ENCODE measurements around the gene ZNF80.
"Not testable (repeated sequence)": the region's sequence is repeated elsewhere in the genome, so short reads cannot be mapped to it uniquely, and the experiment has no call there.

The ZNF80 gene

DNA sequence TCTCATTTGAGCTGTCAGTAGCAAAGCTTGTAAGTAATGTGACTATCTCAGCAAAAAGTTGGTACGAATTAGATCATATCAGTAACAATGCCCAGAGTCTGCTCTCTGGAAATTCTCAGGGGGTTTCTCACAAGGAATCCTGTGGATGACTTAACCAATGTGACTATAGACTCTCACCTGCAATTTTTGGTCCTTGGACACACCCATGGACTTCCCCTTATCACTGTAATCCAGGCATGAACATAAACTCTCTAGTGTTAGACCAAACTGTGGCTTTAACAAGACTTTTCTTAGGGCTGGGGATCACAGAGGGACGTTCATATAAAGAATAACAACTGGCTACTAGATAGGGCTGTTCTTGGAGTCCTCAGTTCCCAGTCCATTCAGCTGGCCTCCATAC is 3.9 kb upstream of the ZNF80 start:
- no peak for DNase-seq

DNA sequence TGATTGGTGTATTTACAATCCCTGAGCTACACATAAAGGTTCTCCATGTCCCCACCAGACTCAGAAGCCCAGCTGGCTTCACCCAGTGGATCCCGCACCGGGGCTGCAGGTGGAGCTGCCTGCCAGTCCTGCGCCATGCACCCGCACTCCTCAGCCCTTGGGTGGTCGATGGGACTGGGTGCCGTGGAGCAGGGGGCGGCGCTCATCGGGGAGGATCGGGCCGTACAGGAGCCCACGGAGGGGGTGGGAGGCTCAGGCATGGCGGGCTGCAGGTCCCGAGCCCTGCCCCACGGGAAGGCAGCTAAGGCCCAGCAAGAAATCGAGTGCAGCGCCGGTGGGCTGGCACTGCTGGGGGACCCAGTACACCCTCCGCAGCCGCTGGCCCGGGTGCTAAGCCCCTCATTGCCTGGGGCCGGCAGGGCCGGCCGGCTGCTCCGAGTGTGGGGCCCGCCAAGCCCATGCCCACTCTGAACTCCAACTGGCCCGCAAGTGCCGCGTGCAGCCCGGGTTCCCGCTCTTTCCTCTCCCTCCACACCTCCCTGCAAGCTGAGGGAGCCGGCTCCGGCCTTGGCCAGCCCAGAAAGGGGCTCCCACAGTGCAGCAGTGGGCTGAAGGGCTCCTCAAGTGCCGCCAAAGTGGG is 888 bp upstream of the ZNF80 start:
- not testable (repeated sequence) for H3K4me1 ChIP-seq (ENCODE audit: insufficient read depth, low read length); H3K4me3 ChIP-seq (ENCODE audit: low read depth in 1 of 2, low read length in 2 of 2); H3K79me2 ChIP-seq (ENCODE audit: insufficient read depth, low read length); H3K4me2 ChIP-seq (ENCODE audit: insufficient read depth, low read length); H3K36me3 ChIP-seq (ENCODE audit: insufficient read depth, low read length); ATAC-seq (ENCODE audit: insufficient read depth, low read depth); H3K27me3 ChIP-seq (ENCODE audit: insufficient read depth, low read length, poor library complexity); DNase-seq; H3K9me3 ChIP-seq (ENCODE audit: insufficient read depth, low read length, severe bottlenecking); H3K9ac ChIP-seq (ENCODE audit: low read depth, low read length); H4K20me1 ChIP-seq (ENCODE audit: insufficient read depth, low read length); H3K27ac ChIP-seq (ENCODE audit: low read length); H2AFZ ChIP-seq (ENCODE audit: low read depth, low read length)

More for the DNA sequence above, 3.9 kb upstream of the ZNF80 start:
- no peak for ATAC-seq (ENCODE audit: insufficient read depth, low read depth)
- Histone ChIP-seq H4K20me1 (ENCODE audit: insufficient read depth, low read length) (no peaks in the 10 kb centered on the region), H3K27me3 (ENCODE audit: insufficient read depth, low read length, poor library complexity) (no peaks in the 10 kb centered on the region), H3K36me3 (ENCODE audit: insufficient read depth, low read length) (no peaks in the 10 kb centered on the region), H2AFZ (ENCODE audit: low read depth, low read length) (no peak overlapping the region), H3K4me3 (ENCODE audit: low read depth in 1 of 2, low read length in 2 of 2) (no peak overlapping the region), H3K4me2 (ENCODE audit: insufficient read depth, low read length) (no peak overlapping the region), H3K9ac (ENCODE audit: low read depth, low read length) (no peak overlapping the region), H3K79me2 (ENCODE audit: insufficient read depth, low read length) (no peaks in the 10 kb centered on the region), H3K9me3 (ENCODE audit: insufficient read depth, low read length, severe bottlenecking) (no peaks in the 10 kb centered on the region), H3K4me1 (ENCODE audit: insufficient read depth, low read length) (no peaks in the 10 kb centered on the region), H3K27ac (ENCODE audit: low read length) (no peak overlapping the region)
- no peak for TF ChIP-seq EZH2 (IDR thresholded peaks at IDR 0.05; ENCODE audit: borderline replicate concordance, low read depth, low read length, severe bottlenecking)
- TF ChIP-seq, protein P1, sequence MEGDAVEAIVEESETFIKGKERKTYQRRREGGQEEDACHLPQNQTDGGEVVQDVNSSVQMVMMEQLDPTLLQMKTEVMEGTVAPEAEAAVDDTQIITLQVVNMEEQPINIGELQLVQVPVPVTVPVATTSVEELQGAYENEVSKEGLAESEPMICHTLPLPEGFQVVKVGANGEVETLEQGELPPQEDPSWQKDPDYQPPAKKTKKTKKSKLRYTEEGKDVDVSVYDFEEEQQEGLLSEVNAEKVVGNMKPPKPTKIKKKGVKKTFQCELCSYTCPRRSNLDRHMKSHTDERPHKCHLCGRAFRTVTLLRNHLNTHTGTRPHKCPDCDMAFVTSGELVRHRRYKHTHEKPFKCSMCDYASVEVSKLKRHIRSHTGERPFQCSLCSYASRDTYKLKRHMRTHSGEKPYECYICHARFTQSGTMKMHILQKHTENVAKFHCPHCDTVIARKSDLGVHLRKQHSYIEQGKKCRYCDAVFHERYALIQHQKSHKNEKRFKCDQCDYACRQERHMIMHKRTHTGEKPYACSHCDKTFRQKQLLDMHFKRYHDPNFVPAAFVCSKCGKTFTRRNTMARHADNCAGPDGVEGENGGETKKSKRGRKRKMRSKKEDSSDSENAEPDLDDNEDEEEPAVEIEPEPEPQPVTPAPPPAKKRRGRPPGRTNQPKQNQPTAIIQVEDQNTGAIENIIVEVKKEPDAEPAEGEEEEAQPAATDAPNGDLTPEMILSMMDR (IDR thresholded peaks at IDR 0.05; ENCODE audit: borderline replicate concordance, extremely low read depth, low read length, poor library complexity, severe bottlenecking) = no peak

DNA sequence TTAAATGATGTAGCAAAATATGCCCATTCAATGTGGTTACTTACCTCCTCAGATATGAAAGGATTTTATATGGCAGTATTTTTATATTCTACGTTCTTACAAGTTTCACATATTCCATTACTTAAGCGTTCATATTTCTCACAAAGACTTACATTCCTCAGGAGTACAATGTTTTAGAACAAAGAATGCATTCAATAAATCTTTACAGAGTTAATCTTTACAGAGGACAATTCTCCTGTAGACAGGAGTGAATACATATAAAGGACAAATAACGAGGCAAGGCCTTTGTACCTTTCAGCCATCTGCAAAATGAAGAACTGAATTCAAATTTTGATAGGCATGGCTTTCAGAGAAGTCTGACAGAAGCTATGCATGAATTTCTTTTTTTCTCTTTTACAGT is 1.9 kb downstream of the ZNF80 start:
- no peak for DNase-seq
- Histone ChIP-seq H3K36me3 (ENCODE audit: insufficient read depth, low read length) (no peaks in the 10 kb centered on the region), H3K4me3 (ENCODE audit: low read depth in 1 of 2, low read length in 2 of 2) (no peak overlapping the region), H3K79me2 (ENCODE audit: insufficient read depth, low read length) (no peaks in the 10 kb centered on the region), H3K4me1 (ENCODE audit: insufficient read depth, low read length) (no peaks in the 10 kb centered on the region; the same call in 1 of the 2 replicates), H3K9ac (ENCODE audit: low read depth, low read length) (no peak overlapping the region), H3K27ac (ENCODE audit: low read length) (no peak overlapping the region), H3K9me3 (ENCODE audit: insufficient read depth, low read length, severe bottlenecking) (no peaks in the 10 kb centered on the region), H4K20me1 (ENCODE audit: insufficient read depth, low read length) (no peaks in the 10 kb centered on the region), H3K27me3 (ENCODE audit: insufficient read depth, low read length, poor library complexity) (no peaks in the 10 kb centered on the region), H3K4me2 (ENCODE audit: insufficient read depth, low read length) (no peak overlapping the region), H2AFZ (ENCODE audit: low read depth, low read length) (no peak overlapping the region)
- ATAC-seq (ENCODE audit: insufficient read depth, low read depth) = no peak
- TF ChIP-seq, protein P1 (IDR thresholded peaks at IDR 0.05; ENCODE audit: borderline replicate concordance, extremely low read depth, low read length, poor library complexity, severe bottlenecking) = no peak
- no peak for TF ChIP-seq EZH2 (IDR thresholded peaks at IDR 0.05; ENCODE audit: borderline replicate concordance, low read depth, low read length, severe bottlenecking)

DNA sequence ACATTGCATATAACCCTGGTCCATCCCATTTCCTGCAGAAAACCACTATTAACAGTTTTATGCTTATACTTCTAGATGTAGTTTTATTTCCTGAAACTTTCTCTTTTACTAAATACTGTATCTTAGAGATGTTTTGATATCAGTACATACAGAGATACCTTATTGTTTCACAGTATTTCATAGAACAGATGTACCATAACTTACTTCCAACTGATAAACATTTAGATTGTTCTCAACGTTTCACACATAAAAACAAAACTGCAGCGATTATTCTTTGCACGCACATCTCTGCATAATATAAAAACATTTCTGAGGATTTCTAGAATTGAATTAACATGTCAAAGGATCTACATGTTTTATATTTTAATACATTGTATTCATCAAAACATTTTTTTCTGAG is 2.6 kb downstream of the ZNF80 start:
- Histone ChIP-seq H4K20me1 (ENCODE audit: insufficient read depth, low read length) (no peaks in the 10 kb centered on the region), H3K4me3 (ENCODE audit: low read depth in 1 of 2, low read length in 2 of 2) (no peak overlapping the region), H3K79me2 (ENCODE audit: insufficient read depth, low read length) (no peaks in the 10 kb centered on the region), H3K4me1 (ENCODE audit: insufficient read depth, low read length) (no peaks in the 10 kb centered on the region; the same call in 1 of the 2 replicates), H3K9ac (ENCODE audit: low read depth, low read length) (no peak overlapping the region), H3K9me3 (ENCODE audit: insufficient read depth, low read length, severe bottlenecking) (no peaks in the 10 kb centered on the region), H3K4me2 (ENCODE audit: insufficient read depth, low read length) (no peak overlapping the region), H3K27ac (ENCODE audit: low read length) (no peak overlapping the region), H3K36me3 (ENCODE audit: insufficient read depth, low read length) (no peaks in the 10 kb centered on the region), H3K27me3 (ENCODE audit: insufficient read depth, low read length, poor library complexity) (no peaks in the 10 kb centered on the region), H2AFZ (ENCODE audit: low read depth, low read length) (no peak overlapping the region)
- ATAC-seq (ENCODE audit: insufficient read depth, low read depth) (no peak), DNase-seq (no peak)
- no peak for TF ChIP-seq EZH2 (IDR thresholded peaks at IDR 0.05; ENCODE audit: borderline replicate concordance, low read depth, low read length, severe bottlenecking)
- TF ChIP-seq, protein P1 (IDR thresholded peaks at IDR 0.05; ENCODE audit: borderline replicate concordance, extremely low read depth, low read length, poor library complexity, severe bottlenecking) = no peak

All from DND-41 (cell line).